GM18858 (cell line): ENCODE data around the gene TCF4.

Experiments used
- ATAC-seq: cut with Tn5 transposase; IDR thresholded peaks from one replicate; pipeline ENCODE4 v1.9.1; 2021; ENCODE audit not compliant: unreplicated experiment

The TCF4 gene

DNA sequence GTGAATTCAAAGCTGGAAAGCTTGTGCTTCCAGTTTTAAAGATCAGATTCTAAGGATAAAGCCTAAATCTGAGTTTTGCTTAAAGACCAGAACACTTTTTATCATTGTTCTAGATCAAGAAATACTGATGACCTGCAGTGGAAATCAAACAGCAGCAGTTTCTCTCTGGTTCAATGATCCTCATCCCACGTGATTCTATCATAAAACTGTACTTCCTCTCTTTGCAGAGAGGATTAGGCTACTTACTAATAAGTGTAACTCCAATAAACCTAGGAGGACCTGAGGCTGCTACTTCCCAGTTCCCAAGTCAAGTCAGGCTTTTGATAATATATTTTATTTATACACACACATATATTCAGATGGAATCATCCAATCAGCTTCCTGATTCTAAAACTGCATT is 81.9 kb downstream of the TCF4 start:
- ATAC-seq = no peak

DNA sequence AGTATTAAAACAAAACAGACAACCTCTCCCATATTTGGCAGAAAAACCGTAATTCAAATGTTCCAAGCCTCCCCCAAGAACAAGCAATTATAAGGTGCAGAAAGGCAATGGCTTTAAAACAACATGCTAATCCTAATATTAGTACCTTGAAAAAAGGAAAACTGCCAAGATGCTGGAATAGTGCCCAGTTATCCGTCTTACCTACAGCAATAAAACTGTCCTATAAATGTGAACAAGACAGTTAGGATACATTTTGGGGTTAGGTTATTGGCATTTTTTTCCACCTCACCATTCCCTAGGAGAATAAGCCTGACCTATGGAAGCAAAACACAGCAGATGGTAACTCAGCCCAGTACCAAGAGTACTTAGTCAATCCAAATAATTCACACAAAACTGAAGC is 83.2 kb downstream of the TCF4 start:
- ATAC-seq = no peak

DNA sequence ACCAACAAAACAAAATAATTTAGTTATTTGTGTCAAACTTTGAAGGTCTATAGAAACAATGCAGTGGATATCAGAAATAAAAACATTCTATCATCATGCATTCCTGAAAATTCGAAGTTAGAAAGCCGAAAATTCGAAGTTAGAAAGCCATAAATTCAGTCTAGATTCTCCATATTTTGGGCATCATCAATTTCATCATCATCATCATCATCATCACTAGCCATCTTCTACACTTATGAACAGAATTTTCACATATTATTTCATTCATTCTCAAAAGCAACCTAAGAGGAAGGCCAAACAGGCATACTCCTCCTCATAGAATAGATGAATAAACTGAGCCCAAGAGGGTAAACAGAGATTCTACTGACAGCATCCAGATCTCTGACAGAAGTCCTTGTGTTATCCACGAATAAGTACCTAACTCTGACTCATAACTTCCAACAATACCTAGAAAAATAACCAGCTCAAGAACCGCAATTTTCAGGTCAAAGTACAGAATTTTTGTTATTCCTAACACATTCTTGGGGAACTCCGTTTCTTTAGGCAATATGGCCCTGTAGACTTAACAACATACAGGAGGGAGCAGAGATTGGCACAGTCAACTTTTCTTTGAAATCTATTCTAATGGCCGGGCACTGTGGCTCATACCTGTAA is 84.7 kb downstream of the TCF4 start:
- no peak for ATAC-seq

DNA sequence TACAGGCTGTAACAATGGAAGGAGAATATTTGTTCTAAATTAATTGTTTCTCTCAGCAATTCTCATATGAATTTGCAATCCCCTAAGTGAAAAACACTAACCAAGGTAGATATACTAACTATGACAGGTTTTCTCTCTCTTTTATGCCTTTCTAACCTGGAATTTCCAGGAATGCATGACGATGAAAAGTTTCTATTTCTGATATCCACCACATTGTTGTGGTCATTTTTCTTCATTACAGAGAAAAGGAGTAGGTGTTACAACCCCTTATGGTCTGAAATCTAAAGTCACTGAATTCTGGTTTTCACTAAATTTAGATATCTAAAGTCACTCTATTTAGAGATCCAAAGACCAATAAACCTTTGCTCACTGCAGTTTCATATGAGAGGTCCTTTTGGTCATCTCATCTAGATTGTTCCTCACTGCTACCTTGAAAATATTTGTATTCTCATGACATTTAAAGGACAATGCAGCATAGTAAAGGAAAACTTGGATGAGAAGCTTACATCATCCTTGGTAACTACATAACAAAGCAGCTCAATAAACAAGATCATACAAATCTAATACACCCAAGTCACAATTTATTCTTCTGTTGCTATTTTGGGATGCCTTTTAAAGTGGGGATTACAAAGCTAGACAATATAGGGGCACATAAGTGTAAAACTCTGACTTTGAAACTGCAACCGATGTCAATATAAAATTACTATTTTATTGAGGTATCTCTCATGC is 85.8 kb downstream of the TCF4 start:
- no peak for ATAC-seq

DNA sequence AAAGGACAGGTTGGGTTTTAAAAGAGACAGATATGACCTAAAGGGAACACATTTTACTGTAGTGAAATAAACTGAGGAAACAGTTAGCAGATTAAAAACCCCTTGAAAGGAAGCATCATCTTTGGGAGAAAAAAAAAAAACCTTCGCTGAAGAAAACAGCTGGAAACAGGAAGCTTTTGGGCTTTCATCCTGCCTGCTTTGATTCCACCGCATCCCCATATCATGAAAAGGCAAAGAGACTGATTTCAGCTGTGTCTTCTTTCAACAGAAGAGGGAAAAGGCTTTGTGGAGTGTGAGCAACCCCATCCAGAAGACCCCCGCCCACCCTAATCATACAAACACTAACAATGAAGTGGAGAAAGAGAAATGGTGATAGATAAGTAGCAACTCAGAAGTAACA is 86.4 kb downstream of the TCF4 start:
- no peak for ATAC-seq

DNA sequence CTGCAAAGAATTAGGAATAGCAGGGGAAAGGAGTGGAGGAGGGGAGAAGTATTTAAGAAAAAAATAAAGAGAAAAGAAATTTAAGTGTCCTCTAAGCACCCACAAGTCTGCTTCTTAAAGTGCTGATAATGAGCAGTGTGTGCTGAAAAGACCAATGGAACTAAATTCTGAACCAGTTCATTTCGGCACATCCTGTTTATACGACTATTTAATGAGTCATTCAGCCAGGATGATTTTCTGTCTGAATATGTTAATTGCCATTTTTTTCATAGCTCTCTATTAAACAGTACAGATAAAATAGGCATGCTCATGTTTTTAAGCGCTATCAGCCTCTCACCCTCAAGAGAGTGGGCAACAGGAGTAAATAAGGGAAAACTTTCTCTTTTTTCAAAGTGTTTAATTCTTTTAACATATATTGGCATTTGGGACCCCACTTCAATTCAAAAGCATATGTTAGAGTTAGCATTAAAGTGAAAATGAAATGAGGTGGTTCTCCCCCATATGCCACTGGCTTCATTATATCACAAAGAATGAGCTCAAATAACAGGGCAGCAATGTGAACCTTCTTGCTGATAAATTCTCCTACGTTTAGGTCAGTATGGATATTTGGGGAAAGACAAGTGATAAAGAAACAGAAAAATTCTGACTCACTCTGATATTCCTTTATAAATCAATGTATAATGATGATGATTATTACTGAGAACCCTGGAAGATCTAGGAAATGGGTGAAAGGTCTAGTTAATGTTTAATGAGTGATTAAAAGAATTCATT is 87.5 kb downstream of the TCF4 start:
- ATAC-seq = no peak

DNA sequence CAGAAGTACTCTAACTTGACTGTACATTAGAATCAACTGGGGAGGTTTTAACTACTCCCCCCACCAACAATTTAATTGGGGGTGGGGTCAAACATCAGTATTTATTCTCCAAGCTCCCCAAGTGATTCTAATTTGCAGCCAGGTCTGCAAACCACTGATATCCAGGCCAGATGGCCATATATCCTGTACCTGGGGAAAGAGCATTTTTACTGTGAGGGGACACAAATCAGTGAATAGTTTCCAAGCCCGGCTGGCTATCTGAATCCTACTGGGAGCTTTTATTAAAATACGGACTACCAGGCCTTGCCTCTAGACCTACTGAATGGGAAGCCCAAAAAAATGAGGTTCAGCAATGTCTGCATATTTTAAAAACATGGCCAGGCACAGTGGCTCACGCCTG is 88.5 kb downstream of the TCF4 start:
- ATAC-seq = no peak

DNA sequence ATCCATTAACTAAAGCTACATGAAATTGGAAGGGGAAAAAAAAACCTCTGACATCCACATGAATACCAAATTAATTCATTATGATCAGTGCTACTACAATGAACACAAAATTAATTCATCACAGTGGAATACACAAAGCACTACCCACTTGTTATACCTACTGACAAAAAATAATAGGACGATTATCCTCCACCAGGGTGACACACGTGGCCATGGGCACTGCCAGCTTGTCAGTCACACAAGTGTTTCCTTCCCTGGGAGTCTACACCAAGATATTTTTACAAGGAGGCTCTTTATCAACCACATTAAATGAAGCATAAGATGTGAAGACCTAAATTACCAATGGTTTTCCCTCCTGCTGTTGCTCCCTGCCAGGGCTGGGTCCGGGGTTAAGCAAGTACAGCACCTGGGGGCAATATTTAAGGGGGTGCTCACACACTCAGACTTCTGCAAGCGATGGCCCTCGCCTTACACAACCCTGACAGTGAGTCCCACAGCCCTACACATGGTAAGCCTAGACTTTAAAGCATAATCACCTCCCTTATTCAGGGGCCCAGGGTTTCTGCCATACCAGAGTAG is 90.1 kb downstream of the TCF4 start:
- ATAC-seq = no peak

DNA sequence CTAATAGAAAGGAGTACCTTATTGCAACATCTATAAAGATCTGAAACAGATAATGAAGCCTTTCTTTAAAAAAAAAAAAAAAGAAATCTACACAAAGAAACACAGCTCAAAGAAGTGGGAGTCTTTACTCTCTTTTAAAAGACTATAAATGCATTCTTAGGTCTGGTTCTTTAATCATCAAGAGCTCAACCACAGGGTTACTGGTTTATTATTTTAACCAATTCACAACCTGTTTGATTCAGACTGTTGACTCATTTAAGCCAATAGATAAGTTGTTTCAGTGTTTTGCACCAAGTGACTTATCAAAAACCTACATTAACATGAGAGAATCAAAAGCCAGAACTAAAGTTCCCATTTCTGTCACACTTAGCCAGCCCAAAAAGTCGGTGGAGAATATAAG is 93.1 kb downstream of the TCF4 start:
- no peak for ATAC-seq

DNA sequence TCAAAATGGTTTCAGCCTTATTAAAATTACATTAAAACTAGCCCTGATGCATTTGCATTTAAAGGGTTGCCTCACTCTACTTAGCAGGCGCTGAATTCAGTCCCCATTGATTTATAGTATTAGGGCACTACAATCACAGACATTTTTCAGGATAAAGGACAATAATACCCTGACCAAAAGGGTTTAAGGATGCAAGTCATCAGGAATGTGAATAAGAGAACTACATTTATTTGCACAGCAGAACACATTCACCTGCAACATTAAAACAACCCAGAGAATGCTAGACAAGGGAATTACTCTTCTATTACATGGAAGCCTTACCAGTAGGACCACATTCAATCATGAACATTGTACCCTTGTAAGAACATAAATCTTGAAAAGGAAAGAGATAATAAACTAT is 93.6 kb downstream of the TCF4 start:
- ATAC-seq = no peak

DNA sequence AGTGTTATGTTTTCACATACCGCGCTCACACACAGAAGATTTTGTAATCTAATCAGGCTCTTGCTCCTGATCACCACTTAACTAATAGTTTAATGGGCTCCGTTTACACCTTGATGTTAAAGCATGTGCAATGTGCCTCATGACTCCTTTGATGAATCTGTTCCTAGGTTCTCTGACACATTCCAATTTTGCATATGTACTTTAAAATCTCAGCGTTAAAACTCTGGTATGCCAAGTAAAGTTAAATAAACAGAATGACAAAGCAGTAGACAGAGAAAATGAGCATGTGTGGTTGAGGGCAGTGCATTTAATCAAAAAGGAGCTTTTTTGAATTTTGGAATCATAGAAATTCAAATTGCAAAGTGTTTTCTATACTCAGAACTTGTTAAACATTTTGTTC is 96.4 kb downstream of the TCF4 start:
- ATAC-seq = no peak

DNA sequence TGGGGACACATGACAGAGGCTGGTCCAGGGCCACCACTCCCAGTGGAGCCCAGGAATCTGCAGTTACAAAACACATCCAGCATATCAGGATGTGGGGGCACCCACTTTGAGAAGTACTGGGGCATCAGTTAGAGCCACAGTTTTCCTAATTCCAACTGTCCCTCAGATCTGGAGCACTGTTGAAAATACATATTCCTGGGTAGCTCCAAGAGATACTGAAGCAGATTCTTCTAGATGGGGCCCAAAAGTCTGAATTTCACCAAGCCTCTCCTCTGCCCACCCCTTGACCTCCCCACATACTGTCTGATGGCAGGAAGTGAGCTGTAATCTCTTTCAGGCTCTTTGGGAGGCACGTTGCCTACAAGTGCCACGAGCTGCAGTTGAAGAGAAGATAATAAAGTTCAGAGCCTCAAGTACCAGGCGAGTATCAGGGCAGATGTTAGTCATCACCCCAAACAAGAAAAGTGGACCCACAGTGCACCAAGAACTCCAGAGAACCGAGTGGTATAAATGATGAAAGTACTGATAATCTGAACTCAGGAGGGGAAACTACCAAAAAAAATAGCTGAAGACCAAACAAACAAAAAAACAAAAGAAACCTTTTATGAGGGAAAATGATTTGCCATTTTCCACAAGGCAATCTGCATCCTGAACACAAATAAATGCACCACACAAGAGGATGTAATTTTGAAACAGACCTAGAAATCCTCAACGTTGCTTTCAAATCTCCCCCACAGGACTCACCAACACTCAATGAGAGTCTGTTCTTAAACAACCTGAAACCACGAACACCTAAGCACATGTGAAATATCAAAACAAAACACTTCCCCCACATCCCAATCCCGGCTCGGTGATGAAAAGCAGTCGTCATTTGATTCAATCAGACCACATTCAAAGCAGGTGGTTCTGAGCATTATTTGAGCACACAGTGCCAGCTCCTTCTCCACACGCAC is 98.7 kb downstream of the TCF4 start:
- ATAC-seq = peak; percentile 90

DNA sequence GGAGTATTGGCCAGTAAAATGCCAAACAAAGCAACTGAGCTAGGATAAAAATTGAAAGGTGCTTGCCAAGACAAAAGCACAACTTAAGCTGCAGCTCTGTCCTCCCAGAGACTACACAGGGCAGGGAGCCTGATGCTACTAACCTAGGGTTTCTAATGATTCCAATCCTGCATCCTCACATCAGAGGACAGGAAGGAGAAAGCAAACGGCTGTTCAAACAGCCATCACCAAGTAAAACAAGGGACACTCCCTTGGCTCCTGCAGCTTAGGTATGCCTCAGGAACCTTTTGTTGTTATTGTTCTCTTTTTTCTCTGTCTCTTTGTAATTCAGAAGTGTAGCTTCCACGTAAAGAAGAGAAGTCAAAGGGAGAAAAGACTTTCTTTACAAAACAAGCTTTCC is 99.5 kb downstream of the TCF4 start:
- ATAC-seq = no peak

DNA sequence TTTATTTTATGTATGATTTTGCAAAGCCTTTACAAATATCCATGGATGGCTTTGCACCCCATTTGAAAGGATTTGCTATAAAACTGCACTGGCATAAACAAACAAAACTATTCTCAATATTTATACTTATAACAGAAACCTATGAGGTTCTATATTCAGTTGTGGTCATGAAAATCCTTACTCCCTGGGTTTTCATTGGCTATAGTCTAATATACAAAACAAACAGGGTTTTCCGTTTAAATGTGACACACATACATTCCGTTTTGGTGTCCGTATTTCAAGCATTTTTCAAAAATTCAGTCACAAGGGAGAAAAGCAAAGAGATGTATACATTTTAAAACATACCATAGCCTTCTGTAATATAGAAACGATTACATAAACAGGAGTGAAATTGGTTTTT is 100.0 kb downstream of the TCF4 start:
- ATAC-seq = no peak

DNA sequence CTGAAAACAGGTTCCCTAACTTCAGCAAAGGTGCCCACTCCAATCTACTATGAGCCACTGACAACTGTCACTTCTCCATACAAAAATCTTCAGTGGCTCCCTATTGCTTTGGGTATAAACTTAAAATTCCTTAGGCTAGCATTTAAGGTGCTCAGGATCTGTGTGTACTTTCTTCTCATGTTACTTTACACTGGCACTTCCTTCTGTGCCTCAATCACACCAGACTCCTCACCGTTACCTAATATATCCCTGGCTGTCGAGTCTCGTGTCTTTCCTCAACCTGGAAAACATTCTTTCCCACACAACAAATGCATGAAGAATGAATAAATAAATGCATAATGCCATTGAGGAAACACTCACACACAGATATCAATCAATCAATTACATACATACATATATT is 101.1 kb downstream of the TCF4 start:
- no peak for ATAC-seq

DNA sequence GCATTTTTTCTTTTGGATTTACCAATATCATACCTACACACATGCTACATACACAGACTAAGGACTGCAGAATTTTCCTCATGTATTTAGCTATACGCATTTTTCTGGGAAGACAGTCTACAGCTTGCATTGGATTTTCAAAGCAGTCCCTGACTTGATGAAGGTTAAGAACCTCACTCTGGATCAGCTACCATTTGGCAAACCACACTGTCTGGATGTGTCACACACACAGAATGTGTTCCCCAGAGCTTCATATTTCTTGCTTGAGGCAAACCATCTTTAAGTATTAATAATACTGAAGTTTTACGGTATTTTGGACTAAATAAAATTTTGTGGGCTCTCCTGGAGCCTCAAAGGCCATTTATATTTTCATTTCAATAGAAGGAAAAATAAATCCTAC is 102.3 kb downstream of the TCF4 start:
- no peak for ATAC-seq

DNA sequence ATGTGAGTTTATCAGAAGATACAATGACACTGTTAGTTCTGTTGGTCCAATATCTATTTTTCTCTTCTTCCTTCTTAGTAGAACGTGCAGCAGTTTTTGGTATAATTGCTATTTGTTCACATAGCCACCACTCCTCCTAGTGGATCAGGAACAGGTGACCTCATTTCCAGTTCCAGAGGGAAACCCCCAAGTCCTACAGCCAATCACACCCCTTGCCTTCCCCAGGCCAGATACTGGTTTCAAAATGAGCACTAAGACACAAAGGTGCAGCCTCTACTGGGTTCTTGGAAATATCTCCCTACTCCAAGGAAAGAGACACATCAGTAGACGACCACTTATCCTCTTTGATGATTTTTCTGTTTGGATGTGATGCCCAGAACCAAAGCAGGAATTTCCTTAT is 103.2 kb downstream of the TCF4 start:
- ATAC-seq = no peak

DNA sequence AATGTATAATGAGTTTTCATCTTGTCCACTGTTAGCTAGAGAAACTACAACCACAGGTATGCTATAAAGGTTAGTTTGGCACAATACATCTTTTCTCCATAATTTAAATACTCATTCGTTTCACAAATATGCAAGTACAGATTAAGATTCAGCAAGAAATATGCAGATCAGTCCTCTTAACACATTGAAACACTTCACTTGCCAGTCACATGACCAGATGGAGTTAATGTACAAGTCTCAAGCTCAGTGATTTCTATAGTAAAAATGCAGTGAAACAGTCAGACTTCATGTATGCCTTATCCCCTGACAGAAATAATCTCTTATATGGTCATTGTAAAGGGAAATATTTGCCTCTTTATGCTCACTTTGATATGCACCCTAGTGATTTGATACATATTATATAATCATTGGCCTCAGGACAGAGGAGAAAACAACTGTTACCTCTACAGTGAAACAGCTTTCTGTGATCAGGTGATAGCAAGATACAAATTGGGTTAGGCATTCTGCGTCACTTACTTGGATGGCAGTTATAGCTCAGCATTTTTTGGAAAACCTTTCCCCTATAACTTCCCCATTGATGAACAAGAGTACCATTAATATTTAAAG is 104.6 kb downstream of the TCF4 start:
- ATAC-seq = no peak

DNA sequence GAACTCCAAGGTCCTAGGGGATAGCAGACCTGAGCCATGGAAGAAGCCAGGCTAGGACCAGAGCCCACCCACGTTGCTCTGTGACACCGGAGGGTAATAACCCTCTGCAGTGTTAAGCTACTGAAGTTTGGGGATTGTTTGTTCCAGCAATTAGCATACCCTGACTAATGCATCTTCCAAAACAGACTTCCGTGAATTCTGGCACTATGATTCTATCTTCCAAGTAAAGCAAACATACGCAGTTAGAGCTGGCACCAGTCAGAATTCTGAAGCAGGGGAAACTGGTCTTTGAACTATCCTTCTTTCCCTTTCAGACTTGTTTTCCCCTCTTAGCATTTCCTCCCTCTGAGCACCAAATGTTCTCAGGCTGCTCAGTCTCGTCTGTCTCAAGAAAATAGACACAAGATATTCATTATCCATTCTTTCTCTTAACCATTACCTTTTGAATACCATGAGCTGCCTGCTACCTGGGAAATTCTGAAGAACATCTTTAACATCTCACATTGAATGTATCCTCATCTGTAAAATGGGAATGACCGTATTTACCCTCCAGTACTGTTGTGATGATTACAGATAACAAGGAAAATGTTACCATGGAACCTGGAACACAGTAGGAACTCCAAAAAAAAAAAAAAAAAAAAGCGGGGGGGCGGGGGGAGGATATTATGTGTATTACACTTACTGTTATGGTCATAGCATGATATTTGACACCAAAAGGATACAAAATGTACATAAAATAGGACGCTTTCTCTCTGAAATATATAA is 108.2 kb downstream of the TCF4 start:
- no peak for ATAC-seq
